GM18505 (cell line): ENCODE results near the gene CTSV.
"Not testable (repeated sequence)": the region's sequence is repeated elsewhere in the genome, so short reads cannot be mapped to it uniquely, and the experiment has no call there.

Experiments used
- ATAC-seq: cut with Tn5 transposase; IDR thresholded peaks from one replicate; pipeline ENCODE4 v1.9.1; 2021; ENCODE audit not compliant: unreplicated experiment
- POLR2A ChIP-seq: IDR thresholded peaks from 4 replicates; pipeline ENCODE4 v1.6.1; 2011; ENCODE audit warnings: borderline replicate concordance; ENCODE audit not compliant: insufficient read depth, insufficient read length; ENCODE audit errors: extremely low read depth

Gene CTSV

GRCh38 chr9:97038611-97039513 is at the start of gene CTSV:
TSS of gene CTSV (minus strand) at chr9:97039142. CDS start at chr9:97038043, 1,099 bp downstream.
- peak; percentile 99 for ATAC-seq

GRCh38 chr9:97087668-97088215 is 48.8 kb upstream of the CTSV start:
- not testable (repeated sequence) for ATAC-seq

More at GRCh38 chr9:97038611-97039513, at the start of gene CTSV:
- TF ChIP-seq POLR2A: no peak

- not testable (repeated sequence) for ATAC-seq
Observed at GRCh38 chr9:97084562-97084991, 45.6 kb upstream of the CTSV start.

- no peak for ATAC-seq
- TF ChIP-seq POLR2A: no peak
Observed at GRCh38 chr9:97078362-97078761, 39.4 kb upstream of the CTSV start.

- TF ChIP-seq POLR2A: no peak
- ATAC-seq: no peak
Observed at GRCh38 chr9:97077452-97078295, 38.7 kb upstream of the CTSV start.

- not testable (repeated sequence) for ATAC-seq
Observed at GRCh38 chr9:97076731-97077451, 37.9 kb upstream of the CTSV start.

GRCh38 chr9:97076238-97076637 is 37.3 kb upstream of the CTSV start:
- TF ChIP-seq POLR2A: no peak
- ATAC-seq: no peak

GRCh38 chr9:97075289-97075985 is 36.5 kb upstream of the CTSV start:
- no peak for TF ChIP-seq POLR2A
- ATAC-seq: no peak

- no peak for ATAC-seq
- TF ChIP-seq POLR2A: no peak
Observed at GRCh38 chr9:97073506-97073905, 34.6 kb upstream of the CTSV start.

GRCh38 chr9:97072285-97072776 is 33.4 kb upstream of the CTSV start:
- no peak for ATAC-seq
- no peak for TF ChIP-seq POLR2A

- ATAC-seq: not testable (repeated sequence)
Observed at GRCh38 chr9:97070325-97070724, 31.4 kb upstream of the CTSV start.

GRCh38 chr9:97067490-97067889 is 28.5 kb upstream of the CTSV start:
- no peak for ATAC-seq
- TF ChIP-seq POLR2A: no peak

GRCh38 chr9:97064176-97064575 is 25.2 kb upstream of the CTSV start:
- no peak for ATAC-seq
- no peak for TF ChIP-seq POLR2A

- TF ChIP-seq POLR2A: no peak
- ATAC-seq: no peak
Observed at GRCh38 chr9:97060796-97061195, 21.9 kb upstream of the CTSV start.
